ENCODE results near the gene COL15A1. TPM values are rescaled to one million over a fixed set of nuclear protein-coding genes. Genes with fewer than 3 reads are reported as not detected.

The COL15A1 gene
- total and polyA plus RNA-seq, 4 donors, result 21.4 to 94.4 (median 57.3) TPM

DNA sequence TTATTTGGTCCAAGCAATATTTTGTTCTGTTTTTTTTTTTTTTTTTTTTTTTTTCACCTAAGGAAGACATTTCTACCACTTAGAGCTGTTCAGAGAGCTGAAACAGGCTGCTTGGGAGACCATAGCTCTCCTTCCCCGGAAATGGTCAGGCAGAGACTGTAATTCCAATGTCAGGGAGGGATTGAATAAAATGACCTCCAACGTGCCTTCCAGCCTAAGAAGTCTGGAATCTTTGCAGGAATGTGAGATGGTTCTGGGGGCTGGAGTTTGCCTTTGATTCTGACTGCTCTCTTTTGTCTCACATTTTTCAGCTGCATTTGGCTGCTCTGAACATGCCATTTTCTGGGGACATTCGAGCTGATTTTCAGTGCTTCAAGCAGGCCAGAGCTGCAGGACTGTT lies 122.9 kb downstream of the COL15A1 start:
- WGBS (ENCODE audit: insufficient coverage), result 100% methylated on average over 1 of the region's 3 CpGs

DNA sequence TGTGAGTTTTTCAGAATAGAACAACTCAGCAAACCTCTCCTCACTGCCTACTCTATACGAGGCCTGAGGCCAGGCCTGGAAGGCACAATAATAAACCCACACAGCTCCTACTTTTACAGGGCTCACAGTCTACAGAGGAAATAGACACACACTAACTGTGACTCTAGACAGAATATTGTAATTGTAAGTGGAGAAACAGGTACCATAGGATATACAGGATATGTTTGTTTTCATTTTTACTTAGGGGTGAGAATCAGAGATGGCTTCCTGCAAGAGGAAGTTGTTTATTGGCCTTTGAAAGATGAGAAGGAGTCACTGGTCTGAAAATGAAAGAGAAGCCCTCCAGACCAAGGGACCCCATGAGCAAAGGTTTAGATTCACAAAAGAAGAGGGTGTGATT lies 125.4 kb downstream of the COL15A1 start:
- Histone ChIP-seq H3K4me3 (ENCODE audit: low read depth, low read length) (no peak overlapping the region), H3K9me3 (ENCODE audit: control insufficient read depth, insufficient read depth, low read length) (no peaks in the 10 kb centered on the region), H3K36me3 (ENCODE audit: control insufficient read depth, insufficient read depth, low read length) (no peaks in the 10 kb centered on the region), H3K27me3 (ENCODE audit: control insufficient read depth, insufficient read depth, low read length) (no peaks in the 10 kb centered on the region), H3K4me1 (ENCODE audit: control insufficient read depth, insufficient read depth, low read length) (peaks cover 3% of the 10 kb centered on the region), H3K27ac (ENCODE audit: low read depth, low read length) (no peak overlapping the region)
- no peak for DNase-seq (ENCODE audit: low read depth in 4 of 6, low spot score in 6 of 6)
- no CpG with 5 or more reads among the region's 1 CpG for WGBS (ENCODE audit: insufficient coverage)

More for the DNA sequence above, 122.9 kb downstream of the COL15A1 start:
- Histone ChIP-seq H3K4me1 (ENCODE audit: control insufficient read depth, insufficient read depth, low read length) (peaks cover 2% of the 10 kb centered on the region), H3K4me3 (ENCODE audit: low read depth, low read length) (no peak overlapping the region), H3K27me3 (ENCODE audit: control insufficient read depth, insufficient read depth, low read length) (no peaks in the 10 kb centered on the region), H3K27ac (ENCODE audit: low read depth, low read length) (no peak overlapping the region), H3K36me3 (ENCODE audit: control insufficient read depth, insufficient read depth, low read length) (no peaks in the 10 kb centered on the region), H3K9me3 (ENCODE audit: control insufficient read depth, insufficient read depth, low read length) (no peaks in the 10 kb centered on the region)
- DNase-seq (ENCODE audit: low read depth in 4 of 6, low spot score in 6 of 6), result no peak

DNA sequence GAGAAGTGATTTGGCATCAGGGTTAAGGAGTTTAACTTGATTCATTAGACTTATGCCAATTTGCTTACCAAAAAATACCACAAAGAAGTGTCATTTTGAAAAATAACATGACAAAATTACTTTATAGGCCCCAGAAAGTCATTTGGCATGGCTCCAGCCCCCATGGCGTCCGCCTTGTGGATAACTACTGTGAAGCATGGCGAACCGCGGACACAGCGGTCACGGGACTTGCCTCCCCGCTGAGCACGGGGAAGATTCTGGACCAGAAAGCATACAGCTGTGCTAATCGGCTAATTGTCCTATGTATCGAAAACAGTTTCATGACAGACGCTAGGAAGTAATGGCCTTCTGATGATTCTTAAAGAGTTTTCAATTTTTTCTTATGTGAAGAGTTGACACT lies 125.8 kb downstream of the COL15A1 start:
- peak in 2 of 6 donors; percentile 27 to 31 for DNase-seq (ENCODE audit: low read depth in 4 of 6, low spot score in 6 of 6)
- Histone ChIP-seq H3K27me3 (ENCODE audit: control insufficient read depth, insufficient read depth, low read length) (no peaks in the 10 kb centered on the region), H3K27ac (ENCODE audit: low read depth, low read length) (no peak overlapping the region), H3K4me1 (ENCODE audit: control insufficient read depth, insufficient read depth, low read length) (peaks cover 3% of the 10 kb centered on the region), H3K9me3 (ENCODE audit: control insufficient read depth, insufficient read depth, low read length) (no peaks in the 10 kb centered on the region), H3K36me3 (ENCODE audit: control insufficient read depth, insufficient read depth, low read length) (no peaks in the 10 kb centered on the region), H3K4me3 (ENCODE audit: low read depth, low read length) (no peak overlapping the region)
- 60% methylated on average over 12 of the region's 12 CpGs for WGBS (ENCODE audit: insufficient coverage)

- H3K36me3 ChIP-seq (ENCODE audit: control insufficient read depth, insufficient read depth, low read length), result no peaks in the 10 kb centered on the region
- H3K9me3 ChIP-seq (ENCODE audit: control insufficient read depth, insufficient read depth, low read length), result no peaks in the 10 kb centered on the region
- peaks cover 3% of the 10 kb centered on the region for H3K4me1 ChIP-seq (ENCODE audit: control insufficient read depth, insufficient read depth, low read length)
- H3K4me3 ChIP-seq (ENCODE audit: low read depth, low read length), result no peak overlapping the region
- DNase-seq (ENCODE audit: low read depth in 4 of 6, low spot score in 6 of 6), result no peak
- peak overlapping the region; percentile 29 for H3K27ac ChIP-seq (ENCODE audit: low read depth, low read length)
- 80% methylated on average over 1 of the region's 6 CpGs for WGBS (ENCODE audit: insufficient coverage)
- H3K27me3 ChIP-seq (ENCODE audit: control insufficient read depth, insufficient read depth, low read length), result no peaks in the 10 kb centered on the region
These were observed 127.0 kb downstream of the COL15A1 start for GRCh38 chr9:99070681-99071080.

DNA sequence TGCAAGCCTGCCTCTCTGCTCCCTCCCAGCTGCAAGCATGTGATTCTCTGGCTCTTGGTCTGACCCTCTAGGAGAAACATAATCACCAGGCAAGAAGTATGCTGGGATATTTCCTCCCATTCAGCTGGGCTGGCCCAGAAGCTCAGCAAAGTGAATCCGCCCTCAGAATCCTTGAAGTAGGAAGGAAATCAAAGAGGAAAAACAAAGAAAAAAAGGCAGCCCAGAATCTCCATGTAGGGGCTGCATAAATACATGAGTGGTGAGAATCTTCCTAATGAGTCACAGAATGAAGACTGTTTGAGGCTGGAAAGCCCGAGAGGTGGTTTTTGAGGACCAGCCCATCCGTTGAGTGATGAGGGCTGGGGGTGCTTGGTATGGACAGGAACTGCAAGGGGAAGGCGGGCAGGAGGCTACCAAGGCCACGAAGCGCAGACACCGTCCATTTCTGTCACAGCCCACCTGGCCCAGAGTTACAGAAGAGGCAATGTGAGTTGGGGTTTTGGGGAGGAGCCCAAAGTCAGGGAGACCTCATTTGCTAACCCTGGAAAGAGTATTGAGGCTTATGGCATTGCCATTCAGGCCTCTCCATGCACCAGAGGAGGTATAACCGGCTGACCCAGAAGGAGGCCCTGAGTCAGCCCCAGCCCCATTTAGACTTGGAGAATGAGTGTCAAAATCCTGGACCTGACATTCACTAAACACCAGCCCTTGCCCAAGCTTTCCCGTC lies 127.8 kb downstream of the COL15A1 start:
- 97% methylated on average over 9 of the region's 9 CpGs for WGBS (ENCODE audit: insufficient coverage)
- no peak overlapping the region for H3K27ac ChIP-seq (ENCODE audit: low read depth, low read length)
- no peak for DNase-seq (ENCODE audit: low read depth in 4 of 6, low spot score in 6 of 6)
- no peaks in the 10 kb centered on the region for H3K27me3 ChIP-seq (ENCODE audit: control insufficient read depth, insufficient read depth, low read length)
- peaks cover 3% of the 10 kb centered on the region for H3K4me1 ChIP-seq (ENCODE audit: control insufficient read depth, insufficient read depth, low read length)
- no peak overlapping the region for H3K4me3 ChIP-seq (ENCODE audit: low read depth, low read length)
- no peaks in the 10 kb centered on the region for H3K36me3 ChIP-seq (ENCODE audit: control insufficient read depth, insufficient read depth, low read length)
- H3K9me3 ChIP-seq (ENCODE audit: control insufficient read depth, insufficient read depth, low read length), result no peaks in the 10 kb centered on the region

GRCh38 chr9:99072040-99072394 lies 128.3 kb downstream of the COL15A1 start:
- Histone ChIP-seq H3K9me3 (ENCODE audit: control insufficient read depth, insufficient read depth, low read length) (no peaks in the 10 kb centered on the region), H3K4me1 (ENCODE audit: control insufficient read depth, insufficient read depth, low read length) (peaks cover 3% of the 10 kb centered on the region), H3K27ac (ENCODE audit: low read depth, low read length) (no peak overlapping the region), H3K4me3 (ENCODE audit: low read depth, low read length) (no peak overlapping the region), H3K27me3 (ENCODE audit: control insufficient read depth, insufficient read depth, low read length) (no peaks in the 10 kb centered on the region), H3K36me3 (ENCODE audit: control insufficient read depth, insufficient read depth, low read length) (no peaks in the 10 kb centered on the region)
- no peak for DNase-seq (ENCODE audit: low read depth in 4 of 6, low spot score in 6 of 6)
- WGBS (ENCODE audit: insufficient coverage), result 74% methylated on average over 5 of the region's 6 CpGs

DNA sequence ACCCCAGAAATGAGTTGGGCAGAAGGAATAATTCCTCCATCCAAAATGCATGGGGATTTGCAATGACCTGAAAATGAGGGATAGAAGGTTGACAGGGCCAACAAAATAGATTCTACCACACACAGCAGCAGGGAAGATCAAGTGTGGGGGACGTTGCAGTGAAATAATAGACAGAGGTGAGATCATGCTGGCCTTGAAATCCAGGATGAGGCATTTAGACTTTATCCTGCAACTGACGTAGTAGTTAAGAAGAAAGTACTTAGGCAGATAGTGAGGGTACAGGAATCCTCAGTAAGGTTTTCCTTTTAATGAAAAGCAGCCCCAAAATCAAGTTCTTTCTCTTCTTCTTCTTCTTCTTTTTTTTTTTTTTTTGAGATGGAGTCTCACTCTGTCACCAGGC lies 129.6 kb downstream of the COL15A1 start:
- Histone ChIP-seq H3K27me3 (ENCODE audit: control insufficient read depth, insufficient read depth, low read length) (no peaks in the 10 kb centered on the region), H3K36me3 (ENCODE audit: control insufficient read depth, insufficient read depth, low read length) (no peaks in the 10 kb centered on the region), H3K9me3 (ENCODE audit: control insufficient read depth, insufficient read depth, low read length) (no peaks in the 10 kb centered on the region), H3K4me3 (ENCODE audit: low read depth, low read length) (no peak overlapping the region), H3K4me1 (ENCODE audit: control insufficient read depth, insufficient read depth, low read length) (peaks cover 3% of the 10 kb centered on the region), H3K27ac (ENCODE audit: low read depth, low read length) (no peak overlapping the region)
- WGBS (ENCODE audit: insufficient coverage), result 57% methylated on average over 1 of the region's 2 CpGs
- no peak for DNase-seq (ENCODE audit: low read depth in 4 of 6, low spot score in 6 of 6)

- 93% methylated on average over 6 of the region's 8 CpGs for WGBS (ENCODE audit: insufficient coverage)
- no peak for DNase-seq (ENCODE audit: low read depth in 4 of 6, low spot score in 6 of 6)
These were observed 130.5 kb downstream of the COL15A1 start for GRCh38 chr9:99073985-99074901.

DNA sequence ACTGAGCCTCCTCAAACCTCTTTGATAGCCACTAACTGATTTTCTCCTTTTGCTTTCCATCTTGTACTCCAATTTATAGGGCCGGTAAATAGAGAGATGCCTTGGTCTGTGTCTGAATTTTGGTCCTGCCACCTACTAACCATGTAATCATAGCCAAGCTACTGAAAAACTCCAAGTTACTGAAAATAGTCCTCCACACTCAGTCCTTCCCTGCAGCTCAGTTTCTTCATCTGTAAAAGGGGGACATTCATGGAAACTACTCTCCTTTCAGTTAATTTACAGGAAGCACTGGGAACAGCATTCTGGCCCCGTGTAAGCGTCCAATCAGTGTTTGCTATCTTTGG lies 131.2 kb downstream of the COL15A1 start:
- no CpG with 5 or more reads among the region's 3 CpGs for WGBS (ENCODE audit: insufficient coverage)
- H3K36me3 ChIP-seq (ENCODE audit: control insufficient read depth, insufficient read depth, low read length), result no peaks in the 10 kb centered on the region
- no peak overlapping the region for H3K27ac ChIP-seq (ENCODE audit: low read depth, low read length)
- H3K4me3 ChIP-seq (ENCODE audit: low read depth, low read length), result no peak overlapping the region
- no peaks in the 10 kb centered on the region for H3K9me3 ChIP-seq (ENCODE audit: control insufficient read depth, insufficient read depth, low read length)
- no peaks in the 10 kb centered on the region for H3K27me3 ChIP-seq (ENCODE audit: control insufficient read depth, insufficient read depth, low read length)
- H3K4me1 ChIP-seq (ENCODE audit: control insufficient read depth, insufficient read depth, low read length), result peaks cover 3% of the 10 kb centered on the region
- DNase-seq (ENCODE audit: low read depth in 4 of 6, low spot score in 6 of 6), result no peak

More at GRCh38 chr9:99073985-99074901, 130.5 kb downstream of the COL15A1 start:
- no peak overlapping the region for H3K4me3 ChIP-seq (ENCODE audit: low read depth, low read length)
- no peaks in the 10 kb centered on the region for H3K9me3 ChIP-seq (ENCODE audit: control insufficient read depth, insufficient read depth, low read length)
- no peaks in the 10 kb centered on the region for H3K36me3 ChIP-seq (ENCODE audit: control insufficient read depth, insufficient read depth, low read length)
- H3K4me1 ChIP-seq (ENCODE audit: control insufficient read depth, insufficient read depth, low read length), result peaks cover 3% of the 10 kb centered on the region
- H3K27ac ChIP-seq (ENCODE audit: low read depth, low read length), result no peak overlapping the region
- no peaks in the 10 kb centered on the region for H3K27me3 ChIP-seq (ENCODE audit: control insufficient read depth, insufficient read depth, low read length)
